ENCODE data around the gene PRDM16.

The PRDM16 gene

GRCh38 chr1:3281735-3282134 is 212.7 kb downstream of the PRDM16 start:
- no peaks in the 10 kb centered on the region for H3K9me3 ChIP-seq (ENCODE audit: insufficient read depth, low read depth, low read length)
- H3K4me1 ChIP-seq (ENCODE audit: insufficient read depth, low read length, poor library complexity, severe bottlenecking): no peaks in the 10 kb centered on the region
- H2AFZ ChIP-seq (ENCODE audit: low read length): no peak overlapping the region
- no peaks in the 10 kb centered on the region for H3K9me2 ChIP-seq (replicated peaks; ENCODE audit: low read depth, low read length)
- no peaks in the 10 kb centered on the region for H3K36me3 ChIP-seq (ENCODE audit: insufficient read depth, low read length)
- H3K79me2 ChIP-seq (ENCODE audit: insufficient read depth, low read length): no peaks in the 10 kb centered on the region
- H3K27me3 ChIP-seq (ENCODE audit: insufficient read depth, low read length, poor library complexity, severe bottlenecking): no peaks in the 10 kb centered on the region
- H4K20me1 ChIP-seq (ENCODE audit: insufficient read depth, low read length, poor library complexity, severe bottlenecking): no peaks in the 10 kb centered on the region
- H3K4me3 ChIP-seq (ENCODE audit: low read length, poor library complexity, severe bottlenecking): no peak overlapping the region
- no peak overlapping the region for H3K4me2 ChIP-seq (ENCODE audit: low read depth, low read length, poor library complexity, severe bottlenecking)
- H3K9ac ChIP-seq (ENCODE audit: low read depth, low read length, poor library complexity, severe bottlenecking): no peak overlapping the region
- H3F3A ChIP-seq (ENCODE audit: low read depth): no peaks in the 10 kb centered on the region
- TF ChIP-seq CTCF (conservative IDR thresholded peaks at IDR 0.05; ENCODE audit: low read length): no peak
- no peak for TF ChIP-seq EZH2phosphoT487 (IDR thresholded peaks at IDR 0.05; ENCODE audit: borderline replicate concordance)

- TF ChIP-seq EZH2phosphoT487 (IDR thresholded peaks at IDR 0.05; ENCODE audit: borderline replicate concordance): no peak
- TF ChIP-seq CTCF (conservative IDR thresholded peaks at IDR 0.05; ENCODE audit: low read length): no peak
- no peak overlapping the region for H3K4me2 ChIP-seq (ENCODE audit: low read depth, low read length, poor library complexity, severe bottlenecking)
These were observed 213.2 kb downstream of the PRDM16 start for GRCh38 chr1:3282186-3282585.

GRCh38 chr1:3282656-3283430 is 213.8 kb downstream of the PRDM16 start:
- no peaks in the 10 kb centered on the region for H3K27me3 ChIP-seq (ENCODE audit: insufficient read depth, low read length, poor library complexity, severe bottlenecking)
- H2AFZ ChIP-seq (ENCODE audit: low read length): no peak overlapping the region
- no peaks in the 10 kb centered on the region for H3K9me2 ChIP-seq (replicated peaks; ENCODE audit: low read depth, low read length)
- no peaks in the 10 kb centered on the region for H3K9me3 ChIP-seq (ENCODE audit: insufficient read depth, low read depth, low read length)
- H3K36me3 ChIP-seq (ENCODE audit: insufficient read depth, low read length): no peaks in the 10 kb centered on the region
- no peaks in the 10 kb centered on the region for H3F3A ChIP-seq (ENCODE audit: low read depth)
- no peaks in the 10 kb centered on the region for H3K4me1 ChIP-seq (ENCODE audit: insufficient read depth, low read length, poor library complexity, severe bottlenecking)
- TF ChIP-seq EZH2phosphoT487 (IDR thresholded peaks at IDR 0.05; ENCODE audit: borderline replicate concordance) (no peak), CTCF (conservative IDR thresholded peaks at IDR 0.05; ENCODE audit: low read length) (no peak)
- no peaks in the 10 kb centered on the region for H3K79me2 ChIP-seq (ENCODE audit: insufficient read depth, low read length)
- H3K4me3 ChIP-seq (ENCODE audit: low read length, poor library complexity, severe bottlenecking): no peak overlapping the region
- no peaks in the 10 kb centered on the region for H4K20me1 ChIP-seq (ENCODE audit: insufficient read depth, low read length, poor library complexity, severe bottlenecking)
- H3K4me2 ChIP-seq (ENCODE audit: low read depth, low read length, poor library complexity, severe bottlenecking): no peak overlapping the region
- no peak overlapping the region for H3K9ac ChIP-seq (ENCODE audit: low read depth, low read length, poor library complexity, severe bottlenecking)

More at GRCh38 chr1:3282186-3282585, 213.2 kb downstream of the PRDM16 start:
- Histone ChIP-seq H3K9ac (ENCODE audit: low read depth, low read length, poor library complexity, severe bottlenecking) (no peak overlapping the region), H3K9me3 (ENCODE audit: insufficient read depth, low read depth, low read length) (no peaks in the 10 kb centered on the region), H2AFZ (ENCODE audit: low read length) (no peak overlapping the region), H3K27me3 (ENCODE audit: insufficient read depth, low read length, poor library complexity, severe bottlenecking) (no peaks in the 10 kb centered on the region), H3K4me3 (ENCODE audit: low read length, poor library complexity, severe bottlenecking) (no peak overlapping the region), H3K9me2 (replicated peaks; ENCODE audit: low read depth, low read length) (no peaks in the 10 kb centered on the region), H3K79me2 (ENCODE audit: insufficient read depth, low read length) (no peaks in the 10 kb centered on the region), H3K4me1 (ENCODE audit: insufficient read depth, low read length, poor library complexity, severe bottlenecking) (no peaks in the 10 kb centered on the region), H4K20me1 (ENCODE audit: insufficient read depth, low read length, poor library complexity, severe bottlenecking) (no peaks in the 10 kb centered on the region), H3K36me3 (ENCODE audit: insufficient read depth, low read length) (no peaks in the 10 kb centered on the region), H3F3A (ENCODE audit: low read depth) (no peaks in the 10 kb centered on the region)
